NB4 (cell line): ENCODE results near the gene TLCD3B.

Source experiments
- CTCF ChIP-seq: IDR thresholded peaks from one replicate; pipeline ENCODE4 v1.5.1; 2012; ENCODE audit warnings: low read depth, low read length
- MAX ChIP-seq: IDR thresholded peaks from 2 replicates; pipeline ENCODE4 v1.6.1; 2011; ENCODE audit warnings: low read depth, low read length
- POLR2A ChIP-seq: IDR thresholded peaks from 2 replicates; pipeline ENCODE4 v1.6.1; 2011; ENCODE audit warnings: mild to moderate bottlenecking; ENCODE audit not compliant: insufficient read length; ENCODE audit errors: extremely low read depth

- TF ChIP-seq CTCF (no peak), POLR2A (no peak), MAX (no peak)
Measured at GRCh38 chr16:30011714-30012504, 19.2 kb downstream of the TLCD3B start.
